Measurements from ENCODE around the gene MTMR4. TPM values are rescaled to one million over a fixed set of nuclear protein-coding genes. Genes with fewer than 3 reads are reported as not detected.
"Not testable (repeated sequence)": the region's sequence is repeated elsewhere in the genome, so short reads cannot be mapped to it uniquely, and the experiment has no call there.

MTMR4 gene
- polyA plus RNA-seq, 12 donors = 16.3 to 37.0 (median 20.5) TPM; not detected in 1

GRCh38 chr17:58493506-58493905 is 20.9 kb downstream of the MTMR4 start:
- DNase-seq = no peak

- DNase-seq = no peak
Measured at GRCh38 chr17:58492238-58493121, 22.0 kb downstream of the MTMR4 start.

- no peak for DNase-seq
Measured at GRCh38 chr17:58491510-58492045, 22.9 kb downstream of the MTMR4 start.

GRCh38 chr17:58488428-58488890 is 26.0 kb downstream of the MTMR4 start:
- DNase-seq = no peak

- DNase-seq = no peak
Measured at GRCh38 chr17:58487589-58488427, 26.6 kb downstream of the MTMR4 start, which contains the start of gene HSF5. Gene HSF5, minus strand, starts transcription at chr17:58488408. Its CDS starts 134 bp downstream, at chr17:58488274.

GRCh38 chr17:58484600-58484999 is 29.8 kb downstream of the MTMR4 start:
- no peak for DNase-seq

- not testable (repeated sequence) for DNase-seq
Measured at GRCh38 chr17:58481798-58482197, 32.6 kb downstream of the MTMR4 start.

GRCh38 chr17:58480090-58480489 is 34.3 kb downstream of the MTMR4 start:
- no peak for DNase-seq

- no peak for DNase-seq
Measured at GRCh38 chr17:58476812-58477211, 37.6 kb downstream of the MTMR4 start.

- no peak for DNase-seq
Measured at GRCh38 chr17:58475985-58476384, 38.5 kb downstream of the MTMR4 start.

GRCh38 chr17:58470356-58470755 is 44.1 kb downstream of the MTMR4 start:
- DNase-seq = no peak

GRCh38 chr17:58468944-58469343 is 45.5 kb downstream of the MTMR4 start:
- DNase-seq = no peak

- no peak for DNase-seq
Measured at GRCh38 chr17:58455491-58455890, 58.9 kb downstream of the MTMR4 start.

GRCh38 chr17:58452738-58453137 is 61.7 kb downstream of the MTMR4 start:
- DNase-seq = no peak

GRCh38 chr17:58447039-58447975 is 67.1 kb downstream of the MTMR4 start:
- DNase-seq = peak; percentile 35

GRCh38 chr17:58446086-58446485 is 68.4 kb downstream of the MTMR4 start:
- DNase-seq = no peak

Other genes starting within 250 kb of the MTMR4 start
- gene MPO, start 233.7 kb downstream of the MTMR4 start, polyA plus RNA-seq (ENCODE audit: insufficient read length in 12 of 12) = 10 to 100 TPM in 1 of 12 donors, 1 to 10 TPM in 10, not detected in 1; 2.6 to 49.2 (median 5.8) TPM
- gene TSPOAP1, start 185.8 kb downstream of the MTMR4 start, polyA plus RNA-seq (ENCODE audit: insufficient read length in 12 of 12) = 1 to 10 TPM in 11 of 12 donors, not detected in 1; 2.1 to 6.8 (median 5.1) TPM
- 100 to 1,000 TPM in 1 of 12 donors, 10 to 100 TPM in 10, not detected in 1; 70.2 to 104 (median 87.3) TPM for gene SUPT4H1, start 162.4 kb downstream of the MTMR4 start, polyA plus RNA-seq (ENCODE audit: insufficient read length in 12 of 12)
- 10 to 100 TPM in 1 of 12 donors, 1 to 10 TPM in 3, under 1 TPM in 6, not detected in 2; 0.08 to 16.0 (median 0.15) TPM for gene RNF43, start 97.1 kb downstream of the MTMR4 start, polyA plus RNA-seq (ENCODE audit: insufficient read length in 12 of 12)
- gene HSF5, start 26.2 kb downstream of the MTMR4 start, polyA plus RNA-seq (ENCODE audit: insufficient read length in 12 of 12) = under 1 TPM in 7 of 12 donors, not detected in 5; 0.04 to 0.23 (median 0.12) TPM
- gene TEX14, start 177.4 kb upstream of the MTMR4 start, polyA plus RNA-seq (ENCODE audit: insufficient read length in 12 of 12) = 1 to 10 TPM in 11 of 12 donors, not detected in 1; 1.6 to 6.9 (median 3.6) TPM
- 10 to 100 TPM in 11 of 12 donors, not detected in 1; 24.0 to 42.1 (median 33.7) TPM for gene RAD51C, start 178.0 kb upstream of the MTMR4 start, polyA plus RNA-seq (ENCODE audit: insufficient read length in 12 of 12)
- gene PPM1E, start 241.2 kb upstream of the MTMR4 start, polyA plus RNA-seq (ENCODE audit: insufficient read length in 12 of 12) = 1 to 10 TPM in 10 of 12 donors, under 1 TPM in 1, not detected in 1; 0.97 to 2.6 (median 1.9) TPM

Data from muscle of arm (tissue), 12 donors.